IgD-negative memory B cell (primary cell): ENCODE measurements around the gene BORCS5. TPM values are rescaled to one million over a fixed set of nuclear protein-coding genes. Genes with fewer than 3 reads are reported as not detected.
"Not testable (repeated sequence)": the region's sequence is repeated elsewhere in the genome, so short reads cannot be mapped to it uniquely, and the experiment has no call there.

Experiments used
- H3K27ac Mint-ChIP-seq, 3 donors: one replicate each; pipeline ENCODE4 v1.8.0; 2020 to 2022; ENCODE audit warnings: mild to moderate bottlenecking in 3 of 3, mixed read lengths in 3 of 3, moderate library complexity in 1 of 3
- H3K27me3 Mint-ChIP-seq: one replicate; pipeline ENCODE4 v1.8.0; 2021; ENCODE audit warnings: mixed read lengths
- H3K36me3 Mint-ChIP-seq: one replicate; pipeline ENCODE4 v1.8.0; 2020; ENCODE audit warnings: mild to moderate bottlenecking, mixed read lengths
- H3K4me1 Mint-ChIP-seq, 3 donors: one replicate each; pipeline ENCODE4 v1.8.0; 2020 to 2022; ENCODE audit warnings: mixed read lengths in 3 of 3, mild to moderate bottlenecking in 1 of 3
- H3K4me3 Mint-ChIP-seq, 4 donors: one replicate each; pipeline ENCODE4 v1.8.0; 2020 to 2022; ENCODE audit warnings: mild to moderate bottlenecking in 4 of 4, mixed read lengths in 4 of 4, moderate library complexity in 3 of 4
- H3K9me3 Mint-ChIP-seq, 3 donors: one replicate each; pipeline ENCODE4 v1.8.0; 2020 to 2021; ENCODE audit warnings: mixed read lengths in 3 of 3, mild to moderate bottlenecking in 1 of 3
- polyA plus RNA-seq: library from polyadenylated mRNA; unstranded; fragments of 300-500 nt; fragmentation: Illumina TruSeq; gene quantifications from one replicate; pipeline ENCODE4 v1.2.3, GENCODE V29; 2021

The BORCS5 gene
- 19.9 TPM for polyA plus RNA-seq

DNA sequence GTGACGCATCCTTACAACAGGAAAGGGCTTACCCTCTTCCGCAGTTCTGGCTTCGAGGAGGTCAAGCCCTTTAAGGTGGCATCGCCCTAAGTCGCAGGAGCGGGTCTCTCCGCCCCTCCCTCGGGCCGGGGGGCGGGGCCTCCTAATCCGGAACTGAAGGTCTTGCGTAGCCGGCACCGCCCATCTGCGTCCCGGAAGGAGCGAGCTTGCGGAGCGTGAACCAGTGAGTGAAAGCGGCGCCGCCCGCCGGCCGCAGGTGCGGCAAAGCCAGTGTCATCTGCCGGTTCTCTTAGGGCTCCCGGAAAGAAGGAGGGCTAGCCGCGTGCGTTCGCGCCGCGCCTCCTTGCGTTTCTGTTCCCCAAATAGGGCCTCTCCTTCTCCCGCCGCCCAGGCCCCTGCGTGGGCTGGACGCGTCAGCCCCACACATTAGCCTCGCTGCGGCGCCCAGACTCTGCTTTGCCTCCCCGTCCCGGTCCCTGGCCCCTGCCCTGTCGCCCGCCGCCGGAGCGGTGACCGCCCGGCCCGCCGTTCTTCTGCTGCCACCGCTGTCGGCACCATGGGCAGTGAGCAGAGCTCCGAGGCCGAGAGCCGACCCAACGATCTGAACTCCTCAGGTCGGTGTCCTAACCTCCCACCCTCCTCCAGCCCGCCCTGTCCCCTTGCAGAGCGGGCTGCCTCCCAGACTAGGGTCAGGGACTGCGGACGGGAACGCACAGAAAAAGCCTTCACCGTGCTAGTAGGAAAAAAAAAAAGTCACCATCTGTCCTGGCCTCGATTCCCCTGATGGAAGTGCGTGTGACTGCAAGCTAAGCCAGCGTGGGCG is at the start of gene BORCS5:
Gene BORCS5, plus strand, starts transcription at position 183 of the 823 bp plus-strand sequence. Its CDS starts 374 bp downstream, at position 557.
- H3K27me3 Mint-ChIP-seq, result no peaks in the 10 kb centered on the region
- peaks cover 22 to 42% (median 25%) of the 10 kb centered on the region in 3 donors for H3K4me1 Mint-ChIP-seq

DNA sequence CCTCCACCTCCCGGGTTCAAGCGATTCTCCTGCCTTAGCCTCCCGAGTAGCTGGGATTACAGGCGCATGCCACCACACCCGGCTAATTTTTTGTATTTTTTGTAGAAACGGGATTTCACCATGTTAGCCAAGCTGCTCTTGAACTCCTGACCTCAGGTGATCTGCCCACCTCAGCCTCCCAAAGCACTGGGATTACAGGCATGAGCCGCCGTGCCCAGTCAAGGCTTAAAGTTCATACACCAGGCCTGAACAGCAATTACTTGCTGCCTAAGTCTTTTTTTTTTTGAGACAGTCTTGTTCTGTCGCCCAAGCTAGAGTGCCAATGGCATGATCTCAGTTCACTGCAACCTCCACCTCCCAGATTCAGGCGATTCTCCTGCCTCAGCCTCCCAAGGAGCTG is 46.2 kb upstream of the BORCS5 start:
- not testable (repeated sequence) for H3K36me3 Mint-ChIP-seq, H3K4me3 Mint-ChIP-seq, H3K27me3 Mint-ChIP-seq, H3K27ac Mint-ChIP-seq, H3K9me3 Mint-ChIP-seq, H3K4me1 Mint-ChIP-seq

More for the DNA sequence above, at the start of gene BORCS5:
- Mint-ChIP-seq H3K36me3 (no peaks in the 10 kb centered on the region), H3K9me3 (no peaks in the 10 kb centered on the region), H3K27ac (peak within 1 kb of the TSS; percentile 96 to 100 (median 98)), H3K4me3 (peak within 1 kb of the TSS; percentile 89 to 99 (median 96))

GRCh38 chr12:12315838-12316237 is 41.0 kb upstream of the BORCS5 start:
- peaks cover 5% of the 10 kb centered on the region for H3K27me3 Mint-ChIP-seq
- H3K4me1 Mint-ChIP-seq, result peaks cover 0 to 2% (median 0%) of the 10 kb centered on the region in 3 donors
- H3K9me3 Mint-ChIP-seq, result peaks cover 0 to 4% (median 0%) of the 10 kb centered on the region in 3 donors

DNA sequence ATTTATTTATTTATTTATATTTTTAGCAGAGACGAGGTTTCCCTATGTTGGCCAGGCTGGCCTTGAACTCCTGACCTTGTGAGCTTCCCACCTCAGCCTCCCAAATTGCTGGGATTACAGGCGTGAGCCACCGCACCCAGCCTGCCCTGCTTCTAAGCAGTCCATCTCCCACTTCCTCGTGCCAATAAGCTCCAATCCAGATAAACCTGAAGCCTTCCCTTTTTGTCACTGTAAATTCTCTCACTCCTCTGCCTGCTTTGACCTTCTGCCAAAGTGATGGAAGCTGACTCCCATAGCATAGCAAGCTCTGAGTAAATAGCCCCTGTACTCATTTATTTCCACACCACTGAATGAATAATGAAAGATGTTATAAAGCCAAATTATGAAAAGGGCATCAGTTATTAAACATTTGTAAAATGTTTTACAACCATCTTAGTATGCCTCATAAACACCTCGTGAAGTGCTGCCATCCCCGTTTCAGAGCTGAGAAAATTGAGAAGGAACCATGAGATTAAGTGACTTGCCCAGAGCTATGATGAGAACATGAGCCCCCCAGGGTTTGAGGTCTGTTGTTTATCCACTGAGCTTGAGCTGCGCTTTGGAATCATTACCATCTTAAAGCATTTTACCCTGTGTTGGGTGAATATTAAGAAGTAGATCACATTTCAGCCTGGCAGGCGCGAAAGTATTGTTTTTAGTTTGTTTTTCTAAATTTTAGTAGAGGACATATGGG is 37.3 kb upstream of the BORCS5 start:
- H3K4me3 Mint-ChIP-seq, result no peak overlapping the region

More at GRCh38 chr12:12315838-12316237, 41.0 kb upstream of the BORCS5 start:
- H3K4me3 Mint-ChIP-seq, result no peak overlapping the region
- H3K27ac Mint-ChIP-seq, result no peak overlapping the region
- no peaks in the 10 kb centered on the region for H3K36me3 Mint-ChIP-seq

GRCh38 chr12:12323118-12323517 is 33.8 kb upstream of the BORCS5 start:
- Mint-ChIP-seq H3K9me3 (no peaks in the 10 kb centered on the region), H3K36me3 (no peaks in the 10 kb centered on the region), H3K4me3 (no peak overlapping the region), H3K27ac (no peak overlapping the region), H3K4me1 (peaks cover 4 to 5% (median 4%) of the 10 kb centered on the region in 3 donors), H3K27me3 (peaks cover 3% of the 10 kb centered on the region)

More for the DNA sequence above, 37.3 kb upstream of the BORCS5 start:
- Mint-ChIP-seq H3K27me3 (peaks cover 3% of the 10 kb centered on the region), H3K27ac (peak overlapping the region in 1 of 3 donors; percentile 23), H3K4me1 (peaks cover 0 to 4% (median 2%) of the 10 kb centered on the region in 3 donors), H3K36me3 (no peaks in the 10 kb centered on the region), H3K9me3 (no peaks in the 10 kb centered on the region)

DNA sequence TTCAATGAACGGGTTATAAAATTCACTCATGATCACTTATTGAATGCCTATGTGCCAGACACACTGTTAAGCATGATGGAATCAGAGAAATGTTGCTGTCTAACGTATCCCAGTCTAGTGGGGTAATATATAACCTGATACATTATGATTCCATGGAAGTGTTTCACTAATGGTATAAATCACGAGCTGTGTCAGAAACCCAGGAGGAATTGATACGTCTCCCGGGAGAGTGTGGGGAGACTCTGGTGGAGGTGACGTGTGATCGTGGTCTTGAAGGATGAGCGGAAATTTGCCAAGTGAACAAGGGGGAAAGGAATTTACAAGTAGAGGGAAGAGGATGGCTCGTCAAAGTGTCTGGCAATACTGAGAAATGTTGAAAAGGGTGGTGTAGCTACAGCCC is 33.3 kb upstream of the BORCS5 start:
- Mint-ChIP-seq H3K4me3 (no peak overlapping the region), H3K27ac (no peak overlapping the region), H3K36me3 (no peaks in the 10 kb centered on the region)

GRCh38 chr12:12326262-12326661 is 30.6 kb upstream of the BORCS5 start:
- Mint-ChIP-seq H3K4me1 (peaks cover 3 to 4% (median 4%) of the 10 kb centered on the region in 3 donors), H3K27me3 (peaks cover 2% of the 10 kb centered on the region), H3K36me3 (no peaks in the 10 kb centered on the region), H3K27ac (no peak overlapping the region), H3K9me3 (no peaks in the 10 kb centered on the region), H3K4me3 (no peak overlapping the region)

More for the DNA sequence above, 33.3 kb upstream of the BORCS5 start:
- peaks cover 3% of the 10 kb centered on the region for H3K27me3 Mint-ChIP-seq
- H3K4me1 Mint-ChIP-seq, result peaks cover 4 to 5% (median 4%) of the 10 kb centered on the region in 3 donors
- H3K9me3 Mint-ChIP-seq, result no peaks in the 10 kb centered on the region

GRCh38 chr12:12327802-12328201 is 29.1 kb upstream of the BORCS5 start:
- Mint-ChIP-seq H3K36me3 (no peaks in the 10 kb centered on the region), H3K4me1 (peaks cover 0 to 4% (median 3%) of the 10 kb centered on the region in 3 donors), H3K27ac (peak overlapping the region in 1 of 3 donors; percentile 33)

DNA sequence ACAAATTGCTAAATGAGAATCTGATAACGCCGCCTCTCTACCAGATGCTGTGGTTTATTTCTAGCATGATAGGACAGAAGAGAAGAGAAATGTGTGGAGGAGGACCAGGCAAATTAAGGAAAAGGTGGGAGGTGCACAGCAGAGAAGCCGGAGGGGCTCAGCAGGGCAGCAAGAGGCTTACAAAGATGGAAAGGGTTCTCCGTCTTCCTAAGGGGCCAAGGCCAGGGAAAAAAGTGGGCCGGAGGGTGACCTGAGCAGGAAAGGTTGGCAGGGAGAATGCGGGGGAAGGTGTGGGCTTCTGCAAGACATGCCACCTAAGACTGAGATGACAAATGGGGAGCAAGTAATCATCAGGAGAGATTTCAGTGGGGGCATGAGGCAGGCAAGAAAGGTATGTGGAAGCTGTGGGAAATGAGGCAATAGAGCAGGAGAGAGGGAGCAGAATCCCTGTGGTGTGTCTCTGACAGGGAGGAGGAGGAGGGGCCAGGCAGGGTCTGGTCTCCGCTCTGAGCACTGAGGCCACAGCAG is 25.6 kb upstream of the BORCS5 start:
- H3K27ac Mint-ChIP-seq, result no peak overlapping the region
- H3K27me3 Mint-ChIP-seq, result peaks cover 5% of the 10 kb centered on the region
- no peaks in the 10 kb centered on the region for H3K9me3 Mint-ChIP-seq
- no peaks in the 10 kb centered on the region for H3K36me3 Mint-ChIP-seq
- peaks cover 10 to 14% (median 12%) of the 10 kb centered on the region in 3 donors for H3K4me1 Mint-ChIP-seq
- H3K4me3 Mint-ChIP-seq, result no peak overlapping the region

More at GRCh38 chr12:12327802-12328201, 29.1 kb upstream of the BORCS5 start:
- Mint-ChIP-seq H3K27me3 (peaks cover 5% of the 10 kb centered on the region), H3K9me3 (no peaks in the 10 kb centered on the region), H3K4me3 (no peak overlapping the region)

- Mint-ChIP-seq H3K9me3 (no peaks in the 10 kb centered on the region), H3K27me3 (peaks cover 5% of the 10 kb centered on the region), H3K4me3 (no peak overlapping the region), H3K36me3 (no peaks in the 10 kb centered on the region), H3K27ac (no peak overlapping the region), H3K4me1 (peaks cover 10 to 14% (median 12%) of the 10 kb centered on the region in 3 donors)
Observed at GRCh38 chr12:12331896-12332295, 25.0 kb upstream of the BORCS5 start.

DNA sequence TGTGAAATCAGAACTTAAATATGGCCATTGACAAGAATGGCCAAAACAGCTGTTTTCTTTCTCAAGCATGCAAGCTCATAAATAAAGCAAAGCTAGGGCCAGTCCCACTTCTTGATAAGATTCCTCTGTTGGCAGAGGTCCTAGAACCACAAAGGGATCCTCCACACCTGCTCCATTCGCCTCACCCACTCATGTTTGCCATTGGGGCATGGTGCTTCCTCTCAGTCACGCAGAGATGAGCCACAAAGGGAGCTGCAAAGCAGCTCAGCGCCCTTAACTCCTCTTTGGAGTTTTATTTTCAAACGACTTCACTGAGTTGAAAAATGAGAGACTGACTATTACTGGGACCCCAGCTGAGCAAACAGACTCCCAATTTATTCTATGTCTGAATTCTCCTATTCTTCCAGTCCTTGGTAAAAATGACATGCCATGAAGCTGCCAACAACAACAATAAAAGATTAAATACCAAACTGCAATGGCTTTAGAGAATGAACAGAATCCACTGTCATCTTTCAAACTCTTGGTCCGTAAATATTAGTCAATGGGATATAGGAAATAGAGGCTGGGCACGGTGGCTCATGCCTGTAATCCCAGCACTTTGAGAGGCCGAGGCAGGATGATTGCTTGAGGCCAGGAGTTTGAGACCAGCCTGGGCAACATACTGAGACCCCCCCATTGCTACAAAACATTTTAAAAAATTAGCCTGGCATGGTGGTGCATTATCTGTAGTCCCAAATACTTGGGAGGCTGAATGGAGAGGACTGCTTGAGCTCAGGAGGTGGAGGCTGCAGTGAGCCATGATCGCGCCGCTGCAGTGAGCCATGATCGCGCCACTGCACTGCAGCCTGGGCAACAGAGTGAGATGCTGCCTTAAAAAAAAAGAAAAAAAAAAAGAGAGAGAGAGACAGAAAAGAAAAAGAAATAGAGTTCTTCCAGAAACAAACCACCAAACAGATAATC is 23.2 kb upstream of the BORCS5 start:
- Mint-ChIP-seq H3K36me3 (no peaks in the 10 kb centered on the region), H3K27ac (peak overlapping the region in 2 of 3 donors; percentile 32 to 60), H3K4me3 (no peak overlapping the region)

DNA sequence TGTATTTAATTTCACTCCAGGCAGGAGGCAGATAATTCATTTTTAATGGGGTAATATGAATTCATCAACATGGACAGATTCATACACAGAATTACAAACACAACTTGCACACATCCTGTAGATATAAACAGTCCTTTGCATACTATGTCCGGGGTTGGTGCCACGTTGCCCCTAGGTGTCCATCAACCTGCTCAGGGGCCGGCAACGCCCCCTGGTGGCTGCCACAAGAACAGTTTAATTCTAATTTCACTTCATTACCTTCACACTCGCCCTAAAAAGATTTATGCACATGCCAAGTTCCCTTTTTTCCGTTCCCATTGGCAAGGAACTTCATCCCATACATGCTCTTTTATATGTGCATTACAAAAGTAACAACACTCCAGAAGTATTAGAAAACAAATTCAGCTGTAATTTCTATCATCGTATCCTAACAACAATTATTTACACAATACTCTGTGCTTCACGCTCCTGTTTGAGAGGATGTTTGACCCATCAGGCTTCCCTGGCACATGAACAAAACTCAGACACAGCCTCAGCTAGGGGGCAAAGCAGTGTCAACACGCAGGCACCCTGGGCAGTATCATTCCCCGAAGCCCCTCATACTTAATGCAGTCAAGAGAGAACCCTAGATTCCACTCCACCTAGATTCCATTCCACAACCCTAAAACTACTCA is 22.4 kb upstream of the BORCS5 start:
- no peak overlapping the region for H3K27ac Mint-ChIP-seq
- H3K27me3 Mint-ChIP-seq, result peaks cover 7% of the 10 kb centered on the region
- peak overlapping the region in 1 of 4 donors; percentile 2 for H3K4me3 Mint-ChIP-seq
- peaks cover 8 to 11% (median 10%) of the 10 kb centered on the region in 3 donors for H3K4me1 Mint-ChIP-seq
- no peaks in the 10 kb centered on the region for H3K9me3 Mint-ChIP-seq
- peaks cover 3% of the 10 kb centered on the region for H3K36me3 Mint-ChIP-seq

More for the DNA sequence above, 23.2 kb upstream of the BORCS5 start:
- Mint-ChIP-seq H3K4me1 (peaks cover 8 to 11% (median 10%) of the 10 kb centered on the region in 3 donors), H3K9me3 (no peaks in the 10 kb centered on the region), H3K27me3 (peaks cover 7% of the 10 kb centered on the region)

- Mint-ChIP-seq H3K27me3 (peaks cover 10% of the 10 kb centered on the region), H3K27ac (no peak overlapping the region), H3K4me3 (no peak overlapping the region), H3K36me3 (peaks cover 3% of the 10 kb centered on the region), H3K9me3 (no peaks in the 10 kb centered on the region), H3K4me1 (peaks cover 8 to 11% (median 10%) of the 10 kb centered on the region in 3 donors)
Observed at GRCh38 chr12:12336049-12336411, 20.8 kb upstream of the BORCS5 start.

DNA sequence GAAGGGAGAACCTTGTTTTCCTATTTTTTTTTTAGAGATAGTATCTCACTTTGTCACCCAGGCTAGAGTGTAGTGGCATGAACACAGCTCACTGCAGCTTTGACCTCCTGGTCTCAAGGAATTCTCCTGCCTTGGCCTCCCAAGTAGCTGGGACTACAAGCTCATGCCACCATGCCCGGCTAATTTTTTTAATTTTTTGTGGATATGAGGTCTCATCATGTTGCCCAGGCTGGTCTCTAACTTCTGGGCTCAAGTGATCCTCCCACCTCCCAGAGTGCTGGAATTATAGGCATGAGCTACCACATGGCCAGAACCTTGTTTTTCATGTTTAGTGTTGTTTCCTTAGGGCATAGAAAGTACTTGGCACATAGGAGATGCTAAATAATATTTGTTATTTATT is 20.4 kb upstream of the BORCS5 start:
- Mint-ChIP-seq H3K36me3 (peaks cover 3% of the 10 kb centered on the region), H3K4me1 (peaks cover 8 to 11% (median 10%) of the 10 kb centered on the region in 3 donors), H3K4me3 (no peak overlapping the region), H3K27me3 (peaks cover 8% of the 10 kb centered on the region), H3K27ac (no peak overlapping the region), H3K9me3 (no peaks in the 10 kb centered on the region)
